ENCODE data around the gene KCNQ2.

GRCh38 chr20:63373996-63374395 lies 98.5 kb downstream of the KCNQ2 start:
- no peak for TF ChIP-seq POLR2AphosphoS5 (IDR thresholded peaks at IDR 0.05; ENCODE audit: low read depth)
- TF ChIP-seq CTCF (IDR thresholded peaks at IDR 0.05; ENCODE audit: insufficient read depth, low read length): no peak
- TF ChIP-seq REST (IDR thresholded peaks at IDR 0.05; ENCODE audit: insufficient replicate concordance, low read depth): no peak

All from HL-60 (cell line).